OCI-LY1 (cell line): ENCODE results near the gene SLC12A7.

ENCODE experiments used
- H2AFZ ChIP-seq: fragments of 200-600 bp; sonication (generic), shearing (Covaris generic); 2 replicates; pipeline ENCODE4 v1.6.0; 2014; ENCODE audit warnings: antibody characterized with exemption, mild to moderate bottlenecking, low read length
- H3F3A ChIP-seq: fragments of 200-600 bp; sonication (generic), shearing (Covaris generic); 2 replicates; pipeline ENCODE4 v1.6.0; 2014; ENCODE audit warnings: mild to moderate bottlenecking, antibody characterized with exemption, low read length, moderate library complexity; ENCODE audit not compliant: insufficient read depth
- H3K27ac ChIP-seq: fragments of 200-600 bp; sonication (generic); 2 replicates; pipeline ENCODE4 v1.5.1; 2014; ENCODE audit warnings: low read length, mixed run types, mild to moderate bottlenecking, low read depth; ENCODE audit not compliant: poor library complexity, severe bottlenecking
- H3K27me3 ChIP-seq: fragments of 200-600 bp; sonication (generic); 2 replicates; pipeline ENCODE4 v1.6.0; 2014; ENCODE audit warnings: antibody characterized with exemption, mild to moderate bottlenecking, low read length, moderate library complexity; ENCODE audit not compliant: insufficient read depth
- H3K36me3 ChIP-seq: fragments of 200-600 bp; sonication (generic); 2 replicates; pipeline ENCODE4 v1.6.1; 2014; ENCODE audit warnings: mild to moderate bottlenecking, antibody characterized with exemption, low read length, moderate library complexity, mixed read lengths; ENCODE audit not compliant: insufficient read depth
- H3K4me1 ChIP-seq: fragments of 200-600 bp; sonication (generic); 2 replicates; pipeline ENCODE4 v1.5.1; 2014; ENCODE audit warnings: mild to moderate bottlenecking, low read length, moderate library complexity; ENCODE audit not compliant: insufficient read depth, severe bottlenecking
- H3K4me2 ChIP-seq: fragments of 200-600 bp; sonication (generic), shearing (Covaris generic); 2 replicates; pipeline ENCODE4 v1.6.1; 2014; ENCODE audit warnings: low read length
- H3K4me3 ChIP-seq: fragments of 200-600 bp; sonication (generic); 2 replicates; pipeline ENCODE4 v1.5.1; 2014; ENCODE audit warnings: low read length, low read depth, mild to moderate bottlenecking, mixed read lengths; ENCODE audit not compliant: poor library complexity, severe bottlenecking
- H3K79me2 ChIP-seq: fragments of 200-600 bp; shearing (Covaris generic); 2 replicates; pipeline ENCODE4 v1.6.1; 2016; ENCODE audit warnings: mixed run types, low read length, mixed read lengths; ENCODE audit not compliant: insufficient read depth
- H3K9ac ChIP-seq: fragments of 200-600 bp; sonication (generic), shearing (Covaris generic); 2 replicates; pipeline ENCODE4 v1.6.1; 2014; ENCODE audit warnings: mild to moderate bottlenecking, low read length, mixed read lengths
- H3K9me2 ChIP-seq: fragments of 200-600 bp; sonication (generic), shearing (Covaris generic); 2 replicates; pipeline ENCODE4 v1.6.1; 2014; ENCODE audit warnings: low read depth, mild to moderate bottlenecking, low read length, mixed read lengths
- H3K9me3 ChIP-seq: fragments of 200-600 bp; shearing (Covaris generic); 2 replicates; pipeline ENCODE4 v1.6.1; 2014; ENCODE audit warnings: low read length, mixed read lengths
- H4K20me1 ChIP-seq: fragments of 200-600 bp; sonication (generic), shearing (Covaris generic); 2 replicates; pipeline ENCODE4 v1.6.0; 2016; ENCODE audit warnings: mild to moderate bottlenecking, low read length; ENCODE audit not compliant: insufficient read depth
- CTCF ChIP-seq: fragments of 200-600 bp; sonication (generic), shearing (Covaris generic); IDR thresholded peaks from 2 replicates; pipeline ENCODE4 v1.5.1; 2017; ENCODE audit warnings: mild to moderate bottlenecking, antibody characterized with exemption, low read length, moderate library complexity, mixed read lengths
- EZH2 ChIP-seq: fragments of 200-600 bp; sonication (generic), shearing (Covaris generic); IDR thresholded peaks from 2 replicates; pipeline ENCODE4 v1.8.0; 2017; ENCODE audit warnings: borderline replicate concordance, mixed run types, mild to moderate bottlenecking, antibody characterized with exemption, low read length, moderate library complexity, mixed read lengths

Gene SLC12A7

GRCh38 chr5:1059884-1060263, 52.0 kb downstream of the SLC12A7 start:
- Histone ChIP-seq H3K4me3 (no peak overlapping the region), H4K20me1 (no peaks in the 10 kb centered on the region), H3K4me2 (no peak overlapping the region), H3K79me2 (no peaks in the 10 kb centered on the region), H3K36me3 (no peaks in the 10 kb centered on the region), H3K9me2 (no peaks in the 10 kb centered on the region), H3K9ac (no peak overlapping the region), H3K27me3 (no peaks in the 10 kb centered on the region; the same call in 1 of the 2 replicates), H3K4me1 (no peaks in the 10 kb centered on the region), H3F3A (no peaks in the 10 kb centered on the region), H3K27ac (no peak overlapping the region), H2AFZ (no peak overlapping the region), H3K9me3 (no peaks in the 10 kb centered on the region)
- TF ChIP-seq EZH2 = no peak
- TF ChIP-seq CTCF = no peak

- no peaks in the 10 kb centered on the region for H3F3A ChIP-seq
- no peak overlapping the region for H3K27ac ChIP-seq
- H3K9me3 ChIP-seq = no peaks in the 10 kb centered on the region
- H2AFZ ChIP-seq = no peak overlapping the region
- no peaks in the 10 kb centered on the region for H4K20me1 ChIP-seq
- TF ChIP-seq CTCF (no peak), EZH2 (no peak)
- no peak overlapping the region for H3K4me2 ChIP-seq
- no peaks in the 10 kb centered on the region; the same call in 1 of the 2 replicates for H3K27me3 ChIP-seq
- H3K4me3 ChIP-seq = no peak overlapping the region
- H3K36me3 ChIP-seq = no peaks in the 10 kb centered on the region
- H3K4me1 ChIP-seq = no peaks in the 10 kb centered on the region
- no peak overlapping the region for H3K9ac ChIP-seq
- H3K9me2 ChIP-seq = no peaks in the 10 kb centered on the region
- H3K79me2 ChIP-seq = no peaks in the 10 kb centered on the region
Measured at GRCh38 chr5:1058988-1059883, 52.6 kb downstream of the SLC12A7 start.

- H3K9ac ChIP-seq = no peak overlapping the region
- H2AFZ ChIP-seq = no peak overlapping the region
- H3K4me1 ChIP-seq = no peaks in the 10 kb centered on the region
- H3K36me3 ChIP-seq = no peaks in the 10 kb centered on the region
- H4K20me1 ChIP-seq = no peaks in the 10 kb centered on the region
- H3K4me2 ChIP-seq = no peak overlapping the region
- no peaks in the 10 kb centered on the region for H3F3A ChIP-seq
- no peaks in the 10 kb centered on the region for H3K79me2 ChIP-seq
- no peaks in the 10 kb centered on the region for H3K9me3 ChIP-seq
- H3K27me3 ChIP-seq = peaks cover 4% of the 10 kb centered on the region; the same call in 1 of the 2 replicates
- no peak overlapping the region for H3K27ac ChIP-seq
- TF ChIP-seq EZH2 (no peak), CTCF (no peak)
- H3K4me3 ChIP-seq = no peak overlapping the region
- H3K9me2 ChIP-seq = no peaks in the 10 kb centered on the region
Measured at GRCh38 chr5:1058083-1058945, 53.5 kb downstream of the SLC12A7 start.
